ENCODE data around the gene CTAG1B.

CTAG1B gene

GRCh38 chrX:154603438-154604430 lies 15.3 kb downstream of the CTAG1B start:
- no peak for TF ChIP-seq CTCF (IDR thresholded peaks at IDR 0.05; ENCODE audit: extremely low read depth, missing control alignments)
- DNase-seq (ENCODE audit: low spot score) = no peak

GRCh38 chrX:154602766-154603437 lies 16.2 kb downstream of the CTAG1B start:
- no peak for DNase-seq (ENCODE audit: low spot score)
- no peak for TF ChIP-seq CTCF (IDR thresholded peaks at IDR 0.05; ENCODE audit: extremely low read depth, missing control alignments)

- DNase-seq (ENCODE audit: low spot score) = no peak
- TF ChIP-seq CTCF (IDR thresholded peaks at IDR 0.05; ENCODE audit: extremely low read depth, missing control alignments) = no peak
Observed at GRCh38 chrX:154602226-154602625, 16.9 kb downstream of the CTAG1B start.

GRCh38 chrX:154600759-154601374 lies 18.2 kb downstream of the CTAG1B start:
- no peak for TF ChIP-seq CTCF (IDR thresholded peaks at IDR 0.05; ENCODE audit: extremely low read depth, missing control alignments)
- no peak for DNase-seq (ENCODE audit: low spot score)

GRCh38 chrX:154599531-154599930 lies 19.6 kb downstream of the CTAG1B start:
- no peak for TF ChIP-seq CTCF (IDR thresholded peaks at IDR 0.05; ENCODE audit: extremely low read depth, missing control alignments)
- no peak for DNase-seq (ENCODE audit: low spot score)

- TF ChIP-seq CTCF (IDR thresholded peaks at IDR 0.05; ENCODE audit: extremely low read depth, missing control alignments) = no peak
- DNase-seq (ENCODE audit: low spot score) = no peak
Observed at GRCh38 chrX:154598656-154599055, 20.4 kb downstream of the CTAG1B start.

GRCh38 chrX:154597221-154597620 lies 21.9 kb downstream of the CTAG1B start:
- no peak for TF ChIP-seq CTCF (IDR thresholded peaks at IDR 0.05; ENCODE audit: extremely low read depth, missing control alignments)
- DNase-seq (ENCODE audit: low spot score) = no peak

All from GM20000 (cell line).